ENCODE measurements around the gene PPP2R3C. TPM values are rescaled to one million over a fixed set of nuclear protein-coding genes. Genes with fewer than 3 reads are reported as not detected.
A peak's percentile ranks its signal among the peaks of the same experiment; 100 is the strongest.

PPP2R3C gene
- total RNA-seq, 1 donor from 2014 or later, result 26.5 TPM

DNA sequence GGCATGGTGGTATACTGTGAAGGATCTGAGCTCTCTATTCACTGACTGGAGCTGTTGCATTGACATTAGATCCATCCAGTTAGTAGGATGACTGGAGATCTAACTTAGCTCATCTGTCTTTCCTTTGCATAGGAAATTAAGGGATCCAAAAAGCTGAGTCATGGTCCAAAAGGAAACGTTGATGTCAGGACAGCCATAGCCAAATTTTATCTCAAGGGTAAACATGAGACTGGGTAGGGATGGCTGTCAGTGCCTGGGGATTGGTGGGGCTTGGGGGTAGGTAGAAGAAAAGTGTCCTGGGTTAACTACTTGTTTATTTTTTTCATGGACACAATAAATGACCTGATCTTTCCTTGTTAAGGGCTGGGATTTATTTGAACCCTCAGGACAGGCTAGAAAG is 71.1 kb downstream of the PPP2R3C start:
- intact Hi-C loops (cut with micrococcal nuclease), result no loop called here
- H3K4me1 ChIP-seq, result peaks cover 55% of the 10 kb centered on the region
- DNase-seq, result no peak
- peak overlapping the region; percentile 70 for H3K27ac ChIP-seq (replicated peaks)
- TF ChIP-seq, protein P1, sequence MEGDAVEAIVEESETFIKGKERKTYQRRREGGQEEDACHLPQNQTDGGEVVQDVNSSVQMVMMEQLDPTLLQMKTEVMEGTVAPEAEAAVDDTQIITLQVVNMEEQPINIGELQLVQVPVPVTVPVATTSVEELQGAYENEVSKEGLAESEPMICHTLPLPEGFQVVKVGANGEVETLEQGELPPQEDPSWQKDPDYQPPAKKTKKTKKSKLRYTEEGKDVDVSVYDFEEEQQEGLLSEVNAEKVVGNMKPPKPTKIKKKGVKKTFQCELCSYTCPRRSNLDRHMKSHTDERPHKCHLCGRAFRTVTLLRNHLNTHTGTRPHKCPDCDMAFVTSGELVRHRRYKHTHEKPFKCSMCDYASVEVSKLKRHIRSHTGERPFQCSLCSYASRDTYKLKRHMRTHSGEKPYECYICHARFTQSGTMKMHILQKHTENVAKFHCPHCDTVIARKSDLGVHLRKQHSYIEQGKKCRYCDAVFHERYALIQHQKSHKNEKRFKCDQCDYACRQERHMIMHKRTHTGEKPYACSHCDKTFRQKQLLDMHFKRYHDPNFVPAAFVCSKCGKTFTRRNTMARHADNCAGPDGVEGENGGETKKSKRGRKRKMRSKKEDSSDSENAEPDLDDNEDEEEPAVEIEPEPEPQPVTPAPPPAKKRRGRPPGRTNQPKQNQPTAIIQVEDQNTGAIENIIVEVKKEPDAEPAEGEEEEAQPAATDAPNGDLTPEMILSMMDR (IDR thresholded peaks at IDR 0.05; ENCODE audit: borderline replicate concordance), result no peak
- H3K4me3 ChIP-seq, result no peak overlapping the region
- H3K9me3 ChIP-seq (replicated peaks), result no peaks in the 10 kb centered on the region
- H3K27me3 ChIP-seq (ENCODE audit: low read depth), result no peaks in the 10 kb centered on the region
- peaks cover 46% of the 10 kb centered on the region for H3K36me3 ChIP-seq

DNA sequence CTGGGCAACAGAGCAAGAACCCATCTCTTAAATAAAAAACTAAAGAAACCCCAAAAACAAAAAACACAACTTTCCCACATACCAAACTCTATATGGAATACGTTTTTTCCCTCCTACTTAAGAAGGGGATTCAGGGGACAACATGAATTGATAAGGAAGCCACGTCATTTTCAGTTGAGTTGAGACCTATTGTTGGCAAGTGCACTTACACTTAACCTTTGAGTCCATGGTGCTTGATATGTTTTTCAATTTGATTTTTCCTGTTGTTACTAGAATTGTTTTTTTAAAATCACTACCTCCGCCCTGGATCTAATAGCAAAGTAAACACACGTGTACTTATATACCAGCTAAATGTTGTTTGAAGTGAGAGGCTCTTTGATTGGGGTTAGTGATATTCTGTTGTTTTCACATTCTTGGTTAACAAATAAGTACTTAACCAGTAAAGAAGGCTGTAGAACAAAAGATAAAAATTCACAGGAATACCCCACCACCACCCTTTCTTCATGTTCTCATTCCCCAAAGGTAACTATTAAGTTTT is 73.7 kb downstream of the PPP2R3C start:
- Histone ChIP-seq H3K36me3 (peaks cover 20% of the 10 kb centered on the region), H3K4me3 (peak overlapping the region; percentile 84), H3K27ac (replicated peaks) (peak overlapping the region; percentile 95), H3K9me3 (replicated peaks) (no peaks in the 10 kb centered on the region), H3K4me1 (peaks cover 64% of the 10 kb centered on the region), H3K27me3 (ENCODE audit: low read depth) (no peaks in the 10 kb centered on the region)
- DNase-seq, result no peak
- TF ChIP-seq, protein P1 (IDR thresholded peaks at IDR 0.05; ENCODE audit: borderline replicate concordance), result no peak
- intact Hi-C loops (cut with micrococcal nuclease), result loop anchor here (10.0 kb wide), 1 partner anchor 53 kb away; no protein-coding TSS in a partner anchor

DNA sequence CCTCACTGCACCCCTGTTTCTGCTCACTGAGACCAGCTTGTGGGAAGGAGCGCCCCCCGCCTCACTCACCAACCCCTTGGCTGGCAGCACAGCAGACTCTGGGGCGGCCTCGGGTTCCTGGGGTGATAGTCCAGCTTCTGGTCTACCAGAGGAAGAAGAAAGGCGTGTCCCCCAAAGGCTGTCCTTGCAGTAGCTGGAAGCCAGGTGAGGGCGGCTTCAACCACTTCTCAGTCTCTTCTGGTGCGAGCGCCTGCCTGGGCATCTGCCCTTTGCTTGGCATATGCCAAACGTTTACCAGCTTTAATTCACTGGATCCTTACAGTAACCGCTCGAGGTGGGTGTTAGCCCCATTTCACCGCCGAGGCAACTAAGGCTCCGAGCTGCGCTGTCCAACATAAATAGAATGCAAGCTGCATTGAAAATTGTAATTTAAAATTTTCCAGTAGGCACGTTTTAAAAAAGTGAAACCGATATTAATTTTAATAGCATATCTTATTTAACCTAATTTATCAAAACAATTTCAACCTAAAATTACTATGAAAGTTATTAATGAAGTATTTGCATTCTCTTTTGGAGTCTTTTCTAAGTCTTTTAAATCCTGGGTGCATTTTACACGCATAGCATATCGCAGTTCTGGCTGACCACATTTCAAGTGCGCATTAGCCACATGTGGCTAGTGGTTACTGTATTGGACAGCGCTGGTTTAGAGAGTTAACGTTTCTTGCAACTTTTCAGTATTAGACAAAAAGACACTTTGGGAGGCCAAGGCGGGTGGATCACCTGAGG is 74.8 kb downstream of the PPP2R3C start:
- intact Hi-C loops (cut with micrococcal nuclease), result loop anchor here (10.0 kb wide), 1 partner anchor 52 kb away; no protein-coding TSS in a partner anchor
- H3K4me1 ChIP-seq, result peaks cover 64% of the 10 kb centered on the region
- no peaks in the 10 kb centered on the region for H3K27me3 ChIP-seq (ENCODE audit: low read depth)
- no peaks in the 10 kb centered on the region for H3K9me3 ChIP-seq (replicated peaks)
- TF ChIP-seq, protein P1 (IDR thresholded peaks at IDR 0.05; ENCODE audit: borderline replicate concordance), result peak; percentile 24
- H3K4me3 ChIP-seq, result peak overlapping the region; percentile 84
- peak overlapping the region; percentile 95 for H3K27ac ChIP-seq (replicated peaks)
- DNase-seq, result no peak
- peaks cover 12% of the 10 kb centered on the region for H3K36me3 ChIP-seq

DNA sequence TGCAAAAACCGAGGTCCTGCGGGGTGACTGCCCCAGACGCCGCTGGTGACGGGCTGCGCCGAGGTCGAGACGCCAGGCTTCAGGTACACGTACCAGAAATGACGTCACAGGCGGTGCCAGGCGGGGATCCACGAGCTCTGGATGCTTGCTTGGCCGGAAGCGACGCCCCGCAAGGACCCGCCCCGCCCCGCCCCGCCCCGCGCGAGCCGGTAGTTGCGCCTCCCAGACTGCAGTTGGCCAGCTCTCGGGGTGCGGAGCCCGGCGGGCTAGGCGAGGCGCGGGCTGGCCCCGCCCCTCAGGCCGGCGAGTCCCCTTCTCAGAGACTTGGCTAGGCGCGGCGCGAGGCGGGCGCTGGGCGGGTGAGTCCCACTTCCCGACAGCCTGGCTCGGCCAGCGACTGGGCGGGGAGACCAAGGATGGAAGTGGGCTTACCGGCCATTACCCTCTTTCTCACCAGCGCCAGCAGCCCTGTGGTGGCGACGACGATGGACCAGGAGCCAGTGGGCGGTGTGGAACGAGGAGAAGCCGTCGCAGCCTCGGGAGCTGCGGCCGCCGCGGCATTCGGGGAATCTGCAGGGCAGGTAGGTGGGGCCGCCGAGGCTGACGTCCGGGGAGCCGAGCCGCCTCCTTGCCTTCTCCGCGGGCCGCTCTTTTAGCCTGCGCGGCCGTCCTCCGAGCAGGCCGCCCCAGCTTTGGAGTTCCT is 75.6 kb downstream of the PPP2R3C start, which contains the start of gene FAM177A1:
Gene FAM177A1, plus strand, starts transcription at position 225 of the 703 bp plus-strand sequence. Its CDS starts 192 bp downstream, at position 417.
- H3K4me3 ChIP-seq, result peak within 1 kb of the TSS; percentile 84
- peaks cover 61% of the 10 kb centered on the region for H3K4me1 ChIP-seq
- TF ChIP-seq, protein P1 (IDR thresholded peaks at IDR 0.05; ENCODE audit: borderline replicate concordance), result no peak
- DNase-seq, result peak; percentile 99
- peaks cover 12% of the 10 kb centered on the region for H3K36me3 ChIP-seq
- peak within 1 kb of the TSS; percentile 95 for H3K27ac ChIP-seq (replicated peaks)
- no peaks in the 10 kb centered on the region for H3K9me3 ChIP-seq (replicated peaks)
- intact Hi-C loops (cut with micrococcal nuclease), result loop anchor here (10.0 kb wide), 1 partner anchor 51 kb away; no protein-coding TSS in a partner anchor
- no peaks in the 10 kb centered on the region for H3K27me3 ChIP-seq (ENCODE audit: low read depth)

DNA sequence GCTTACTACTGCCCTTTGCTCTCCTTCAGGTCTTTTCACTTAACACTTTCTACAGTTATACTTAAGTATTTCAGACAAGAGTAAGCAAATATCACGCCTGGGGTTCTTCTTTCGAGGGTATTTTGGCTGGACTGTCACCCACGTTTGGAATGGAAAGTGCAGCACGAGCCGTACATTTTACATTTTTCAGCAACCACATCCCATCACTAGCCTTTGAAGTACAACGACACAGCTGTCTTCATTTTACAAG is 76.1 kb downstream of the PPP2R3C start:
- Histone ChIP-seq H3K36me3 (peaks cover 12% of the 10 kb centered on the region), H3K27me3 (ENCODE audit: low read depth) (no peaks in the 10 kb centered on the region), H3K9me3 (replicated peaks) (no peaks in the 10 kb centered on the region), H3K4me3 (peak overlapping the region; percentile 84), H3K27ac (replicated peaks) (peak overlapping the region; percentile 95), H3K4me1 (peaks cover 57% of the 10 kb centered on the region)
- TF ChIP-seq, protein P1 (IDR thresholded peaks at IDR 0.05; ENCODE audit: borderline replicate concordance), result no peak
- intact Hi-C loops (cut with micrococcal nuclease), result loop anchor here (10.0 kb wide), 1 partner anchor 51 kb away; no protein-coding TSS in a partner anchor
- DNase-seq, result no peak
